K562 (cell line): ENCODE results near the gene TMEM200B. TPM values are rescaled to one million over a fixed set of nuclear protein-coding genes. Genes with fewer than 3 reads are reported as not detected.

Source experiments
- ATAC-seq: fragments of 200-7000 bp; cut with Tn5 transposase; 3 replicates; pipeline ENCODE4 v1.9.1; 2020; ENCODE audit warnings: moderate library complexity
- BruUV-seq: library from RNA; stranded (reverse); fragments of 400-500 nt; replicated peaks from 2 replicates; lab custom pipeline; 2021; lab: Mats Ljungman, UMichigan
- CTCF ChIA-PET: fragments of 300-600 bp; formaldehyde crosslinking; extraction: SDS; loops from one replicate; lab custom pipeline; 2021; ENCODE audit warnings: low intra/inter-chr PET ratio; lab: Yijun Ruan, JAX
- POLR2A ChIA-PET: fragments of 300-600, 350-650 bp; sonication (Branson Sonifier 250); formaldehyde crosslinking; extraction: SDS; loops from one replicate; lab custom pipeline; 2021; ENCODE audit warnings: antibody characterized with exemption, inconsistent platforms; lab: Yijun Ruan, JAX
- DNase-seq, 4 experiments: peaks; one replicate each; pipeline versions ENCODE4 v3.0.0 to v3.0.0-alpha.2; 2011 to 2018; ENCODE audit warnings: low spot score in 3 of 4, mixed read lengths in 3 of 4; ENCODE audit errors: extremely low read depth in 1 of 4
- FAIRE-seq: peaks from 2 replicates; lab custom pipeline; 2011; peaks lifted over from hg19 to GRCh38; lab: Jason Lieb, UNC
- H2AFZ ChIP-seq: 2 replicates; pipeline ENCODE4 v1.6.0; 2011; ENCODE audit warnings: low read depth, low read length, control low read depth, inconsistent platforms
- H3K27ac ChIP-seq: fragments of 200-600 bp; 3 replicates; pipeline ENCODE4 v1.8.0; 2011; ENCODE audit warnings: low read depth, mild to moderate bottlenecking, control low read depth, inconsistent platforms, low read length, moderate library complexity, mixed read lengths; ENCODE audit errors: extremely low read depth
- H3K27me3 ChIP-seq, 2 experiments: fragments of 300-600 bp in 1 of 2; 2 replicates in 1 of 2; 3 replicates in 1 of 2; pipeline versions ENCODE4 v1.6.0 to v1.8.0; 2011; ENCODE audit warnings: inconsistent platforms in 2 of 2, low read length in 2 of 2, mild to moderate bottlenecking in 1 of 2, mixed read lengths in 1 of 2, moderate library complexity in 1 of 2; ENCODE audit not compliant: control insufficient read depth in 2 of 2, insufficient read depth in 2 of 2
- H3K36me3 ChIP-seq: fragments of 300-600 bp; 3 replicates; pipeline ENCODE4 v1.8.0; 2011; ENCODE audit warnings: mild to moderate bottlenecking, low read length, inconsistent platforms; ENCODE audit not compliant: control insufficient read depth, insufficient read depth
- H3K4me1 ChIP-seq, 2 experiments: fragments of 200-600 bp in 1 of 2; replicated peaks in 1 of 2; 2 replicates in 1 of 2; 3 replicates in 1 of 2; pipeline versions ENCODE4 v1.5.1 to v1.8.0; 2011; ENCODE audit warnings: inconsistent platforms in 2 of 2, low read length in 2 of 2, mild to moderate bottlenecking in 1 of 2, mixed read lengths in 1 of 2, moderate library complexity in 1 of 2; ENCODE audit not compliant: control insufficient read depth in 2 of 2, insufficient read depth in 2 of 2
- H3K4me2 ChIP-seq: 2 replicates; pipeline ENCODE4 v1.6.1; 2011; ENCODE audit warnings: low read length, control low read depth, inconsistent platforms, mixed read lengths; ENCODE audit not compliant: insufficient read depth
- H3K4me3 ChIP-seq: fragments of 200-600 bp; sonication (generic), shearing (Covaris generic); 2 replicates; pipeline ENCODE4 v1.5.1; 2016; ENCODE audit warnings: control low read depth, inconsistent platforms
- H3K79me2 ChIP-seq: fragments of 200-600 bp; 3 replicates; pipeline ENCODE4 v1.8.0; 2011; ENCODE audit warnings: low read length, inconsistent platforms; ENCODE audit not compliant: control insufficient read depth, insufficient read depth
- H3K9ac ChIP-seq, 2 experiments: 2 replicates each; pipeline versions ENCODE4 v1.6.0 to v1.6.1; 2011; ENCODE audit warnings: low read depth in 2 of 2, low read length in 2 of 2, control low read depth in 1 of 2, inconsistent platforms in 1 of 2, mild to moderate bottlenecking in 1 of 2, mixed read lengths in 1 of 2; ENCODE audit not compliant: insufficient read depth in 1 of 2
- H3K9me1 ChIP-seq: one replicate; pipeline ENCODE4 v1.6.0; 2011; ENCODE audit warnings: inconsistent platforms, mild to moderate bottlenecking, low read length, moderate library complexity; ENCODE audit not compliant: control insufficient read depth, insufficient read depth
- H3K9me3 ChIP-seq: replicated peaks from 2 replicates; pipeline ENCODE4 v1.5.1; 2011; ENCODE audit warnings: low read depth, low read length, inconsistent platforms; ENCODE audit not compliant: control insufficient read depth, insufficient read depth
- H4K20me1 ChIP-seq: replicated peaks from 2 replicates; pipeline ENCODE4 v1.6.1; 2011; ENCODE audit warnings: low read length, inconsistent platforms, mixed read lengths; ENCODE audit not compliant: control insufficient read depth, insufficient read depth
- RBM22 ChIP-seq: fragments of 200-400 bp; formaldehyde crosslinking; IDR thresholded peaks from 2 replicates; pipeline ENCODE4 v1.6.1; 2018; ENCODE audit warnings: low read length, low read depth; ENCODE audit not compliant: poor library complexity, severe bottlenecking
- WGBS: fragments of 100-300 bp; shearing (Covaris generic); methylation state at CpG from one replicate; pipeline ENCODE4 v1.1.6; 2016; ENCODE audit warnings: low coverage, mixed read lengths; ENCODE audit not compliant: insufficient coverage; ENCODE audit errors: missing lambda C conversion rate; 5-methylcytosine and 5-hydroxymethylcytosine counted together
- in situ Hi-C: fragments of 300-500 bp; cut with MboI; formaldehyde crosslinking; loops from 4 replicates; pipeline ENCODE4 v1.15.0; 2018; ENCODE audit warnings: inconsistent platforms, mixed read lengths
- intact Hi-C: fragments of 100-400 bp; cut with micrococcal nuclease; formaldehyde crosslinking; loops from 2 replicates; pipeline ENCODE4 v1.14.2; 2022
- polyA plus RNA-seq, 8 experiments: library from polyadenylated mRNA; depleted of rRNA in 4 of 8; stranded (reverse) in 5 of 8; unstranded in 3 of 8; fragments of >200 nt; fragmentation: Nextera tagmentation in 2 of 8; fragmentation: Illumina TruSeq in 1 of 8; extraction: Ambion mirVana in 2 of 8; extraction: Trizol in 1 of 8; gene quantifications; 2 replicates each; pipeline versions ENCODE4 v1.2.1 to v1.2.3, GENCODE V29; 2011 to 2014; ENCODE audit warnings: inconsistent platforms in 1 of 8, missing spikeins in 1 of 8
- total RNA-seq, 7 experiments: library from RNA; depleted of rRNA in 6 of 7; stranded (reverse); fragments of >200 nt in 6 of 7; fragmentation: Illumina TruSeq in 2 of 7; extraction: Trizol in 2 of 7; gene quantifications; 2 replicates each; pipeline versions ENCODE4 v1.2.1 to v1.2.3, GENCODE V29; 2011 to 2021; ENCODE audit warnings: low replicate concordance in 1 of 7
- TF ChIP-seq, protein P1 (sequence below): sonication (generic); formaldehyde crosslinking; IDR thresholded peaks from 2 replicates; pipeline ENCODE4 v1.8.0; 2022; ENCODE audit warnings: mild to moderate bottlenecking, missing genetic modification reagents

The TMEM200B gene
- total and polyA plus RNA-seq, 9 of the 15 experiments (the other 6 are each of a cell fraction or from before 2014, with no cell fraction given) = 0.04 to 0.35 (median 0.10) TPM; not detected in 1

DNA sequence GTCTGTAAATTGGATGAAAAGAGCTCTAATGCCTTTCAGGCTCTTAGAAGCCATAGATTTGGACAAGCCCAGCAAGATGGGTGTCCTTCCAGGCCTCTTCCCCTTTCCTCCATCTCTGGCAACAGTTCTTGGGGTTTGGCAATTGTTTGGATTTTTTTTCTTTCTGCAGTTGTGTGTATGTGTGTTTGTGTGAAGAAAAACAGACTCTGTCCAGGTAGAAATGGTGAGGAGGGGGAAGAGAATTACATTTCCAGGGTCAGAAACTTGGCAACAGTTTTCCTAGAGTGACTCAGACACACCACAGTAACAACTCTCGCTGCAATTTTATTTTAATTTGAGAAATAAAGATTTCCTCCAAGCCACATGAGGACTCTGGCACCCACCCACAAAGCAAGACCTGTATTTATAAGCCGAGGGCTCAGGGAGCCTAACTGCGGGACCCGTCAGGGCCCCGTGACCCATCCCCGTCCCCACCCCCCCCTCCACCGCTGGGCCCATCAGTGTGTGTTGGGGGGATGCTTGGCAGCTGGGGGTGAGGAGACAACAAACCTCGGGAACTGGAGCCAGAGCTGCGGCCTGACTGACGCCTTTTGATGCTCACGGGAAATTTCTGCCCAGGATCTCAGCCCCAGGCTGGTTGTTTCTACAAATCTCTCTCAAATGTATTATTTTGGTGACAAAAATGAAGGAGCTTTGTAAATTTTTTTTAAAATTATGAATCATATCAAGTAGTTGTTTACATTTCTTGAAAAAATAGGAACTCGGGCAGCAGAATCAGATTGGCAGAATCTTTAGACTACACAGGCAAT lies 4.4 kb downstream of the TMEM200B start:
- no peaks in the 10 kb centered on the region for H3K79me2 ChIP-seq
- H3K9me1 ChIP-seq = no peaks in the 10 kb centered on the region
- peaks cover 0 to 28% of the 10 kb centered on the region in 2 experiments; a peak in 2 of 5 replicates for H3K4me1 ChIP-seq
- no peaks in the 10 kb centered on the region for H3K27me3 ChIP-seq
- POLR2A ChIA-PET = interaction anchor here (0.6 to 2.3 kb wide), 8 partner anchors 8 to 746 kb away, joined by 3 to 8 read pairs (median 4); no protein-coding TSS in a partner anchor
- H3K4me3 ChIP-seq = no peak overlapping the region
- H3K27ac ChIP-seq = no peak overlapping the region
- no peak overlapping the region for H2AFZ ChIP-seq
- CTCF ChIA-PET = no interaction called here
- ATAC-seq (no peak), FAIRE-seq (no peak), DNase-seq (no peak)
- intact Hi-C loops (no loop called here), in situ Hi-C loops (no loop called here)
- no peaks in the 10 kb centered on the region; the same call in 1 of the 2 replicates for H3K9me3 ChIP-seq
- no peak overlapping the region for H3K4me2 ChIP-seq
- WGBS = 83% methylated on average over 8 of the region's 12 CpGs
- H3K36me3 ChIP-seq = peaks cover 49% of the 10 kb centered on the region
- TF ChIP-seq, protein P1, sequence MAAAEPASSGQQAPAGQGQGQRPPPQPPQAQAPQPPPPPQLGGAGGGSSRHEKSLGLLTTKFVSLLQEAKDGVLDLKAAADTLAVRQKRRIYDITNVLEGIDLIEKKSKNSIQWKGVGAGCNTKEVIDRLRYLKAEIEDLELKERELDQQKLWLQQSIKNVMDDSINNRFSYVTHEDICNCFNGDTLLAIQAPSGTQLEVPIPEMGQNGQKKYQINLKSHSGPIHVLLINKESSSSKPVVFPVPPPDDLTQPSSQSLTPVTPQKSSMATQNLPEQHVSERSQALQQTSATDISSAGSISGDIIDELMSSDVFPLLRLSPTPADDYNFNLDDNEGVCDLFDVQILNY (CRISPR knock-in tag) = no peak
- TF ChIP-seq RBM22 = peak; percentile 31
- no peak overlapping the region for H3K9ac ChIP-seq
- H4K20me1 ChIP-seq = no peaks in the 10 kb centered on the region
- no TSS peak for BruUV-seq
